ENCODE data around the gene RNF212B. TPM values are rescaled to one million over a fixed set of nuclear protein-coding genes. Genes with fewer than 3 reads are reported as not detected.

RNF212B gene
- total RNA-seq, 2 donors from 2014 or later = not detected

- no peak for TF ChIP-seq CTCF (IDR thresholded peaks at IDR 0.05)
- H3K9ac ChIP-seq (ENCODE audit: low read depth in 2 of 2, low read length in 2 of 2) = no peak overlapping the region
- H3K4me1 ChIP-seq = no peaks in the 10 kb centered on the region
- no peak for DNase-seq
- no peaks in the 10 kb centered on the region for H3K36me3 ChIP-seq
- intact Hi-C loops (cut with DNase I) = no loop called here
- no peaks in the 10 kb centered on the region for H3K27me3 ChIP-seq
- no peak overlapping the region for H3K27ac ChIP-seq
- no peaks in the 10 kb centered on the region for H3K9me3 ChIP-seq
- H3K4me3 ChIP-seq = no peak overlapping the region
Measured at GRCh38 chr14:23206422-23207145, 31.2 kb upstream of the RNF212B start.

- TF ChIP-seq CTCF (IDR thresholded peaks at IDR 0.05) = no peak
Measured at GRCh38 chr14:23207146-23207540, 30.6 kb upstream of the RNF212B start.

GRCh38 chr14:23208324-23208723 is 29.4 kb upstream of the RNF212B start:
- H3K4me3 ChIP-seq = no peak overlapping the region
- no peak overlapping the region for H3K9ac ChIP-seq (ENCODE audit: low read depth in 2 of 2, low read length in 2 of 2)
- H3K4me1 ChIP-seq = no peaks in the 10 kb centered on the region
- no peak overlapping the region for H3K27ac ChIP-seq
- DNase-seq = no peak
- no peaks in the 10 kb centered on the region for H3K27me3 ChIP-seq
- no peaks in the 10 kb centered on the region for H3K9me3 ChIP-seq
- intact Hi-C loops (cut with DNase I) = no loop called here
- TF ChIP-seq CTCF (IDR thresholded peaks at IDR 0.05) = no peak
- H3K36me3 ChIP-seq = no peaks in the 10 kb centered on the region

More at GRCh38 chr14:23207146-23207540, 30.6 kb upstream of the RNF212B start:
- Histone ChIP-seq H3K9me3 (no peaks in the 10 kb centered on the region), H3K4me3 (no peak overlapping the region), H3K4me1 (no peaks in the 10 kb centered on the region), H3K27me3 (no peaks in the 10 kb centered on the region), H3K27ac (no peak overlapping the region), H3K36me3 (no peaks in the 10 kb centered on the region), H3K9ac (ENCODE audit: low read depth in 2 of 2, low read length in 2 of 2) (no peak overlapping the region)
- DNase-seq = no peak
- intact Hi-C loops (cut with DNase I) = no loop called here

- DNase-seq = no peak
- H3K9me3 ChIP-seq = no peaks in the 10 kb centered on the region
- TF ChIP-seq CTCF (IDR thresholded peaks at IDR 0.05) = no peak
- H3K27ac ChIP-seq = no peak overlapping the region
- H3K36me3 ChIP-seq = no peaks in the 10 kb centered on the region
- intact Hi-C loops (cut with DNase I) = no loop called here
- H3K4me1 ChIP-seq = no peaks in the 10 kb centered on the region
- no peak overlapping the region for H3K9ac ChIP-seq (ENCODE audit: low read depth in 2 of 2, low read length in 2 of 2)
- H3K27me3 ChIP-seq = no peaks in the 10 kb centered on the region
- H3K4me3 ChIP-seq = no peak overlapping the region
Measured at GRCh38 chr14:23209651-23210423, 27.9 kb upstream of the RNF212B start.

DNA sequence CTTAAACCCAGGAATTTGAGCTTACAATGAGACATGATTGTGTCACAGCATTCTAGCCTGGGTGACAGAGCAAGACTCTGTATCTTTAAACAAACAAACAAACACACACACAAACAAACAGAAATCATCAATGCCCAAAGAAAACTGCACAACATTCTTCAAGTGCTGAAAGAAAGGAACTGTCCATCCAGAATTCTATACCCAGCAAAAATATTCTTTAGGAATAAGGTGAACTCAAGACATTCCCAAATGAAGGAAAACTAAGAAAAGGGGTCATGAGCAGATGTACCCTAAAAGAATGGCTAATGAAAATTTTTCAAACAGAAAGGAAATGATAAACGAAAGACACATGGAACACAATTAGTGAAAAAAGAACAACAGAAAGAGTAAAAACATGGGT is 22.3 kb upstream of the RNF212B start:
- no peak overlapping the region for H3K4me3 ChIP-seq
- TF ChIP-seq CTCF (IDR thresholded peaks at IDR 0.05) = no peak
- H3K36me3 ChIP-seq = no peaks in the 10 kb centered on the region
- intact Hi-C loops (cut with DNase I) = no loop called here
- no peak for DNase-seq
- H3K27ac ChIP-seq = no peak overlapping the region
- H3K4me1 ChIP-seq = no peaks in the 10 kb centered on the region
- no peak overlapping the region for H3K9ac ChIP-seq (ENCODE audit: low read depth in 2 of 2, low read length in 2 of 2)
- H3K27me3 ChIP-seq = no peaks in the 10 kb centered on the region
- H3K9me3 ChIP-seq = no peaks in the 10 kb centered on the region

Measured in colonic mucosa (tissue), 4 donors.